ENCODE data around the gene OPA1.

DNA sequence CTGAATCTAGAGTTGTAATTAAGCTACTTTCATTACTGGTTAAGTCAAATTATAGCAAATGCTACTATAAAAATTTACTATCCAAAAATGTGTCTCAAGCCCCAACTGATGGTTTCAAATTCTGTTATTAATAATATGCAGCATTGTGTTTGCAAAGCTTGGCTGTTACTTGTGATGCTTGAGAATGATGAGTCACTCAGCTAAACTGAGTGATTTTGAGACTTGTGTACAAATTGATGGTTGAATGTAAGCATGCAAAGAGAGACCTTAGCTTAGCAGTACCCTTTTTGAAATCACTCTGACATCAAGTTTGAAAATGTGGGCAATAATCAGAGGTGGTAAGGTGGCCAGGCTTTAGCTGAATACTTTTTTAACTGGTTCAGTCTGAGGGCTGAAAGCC, 27.6 kb downstream of the OPA1 start:
- TF ChIP-seq, protein P1, sequence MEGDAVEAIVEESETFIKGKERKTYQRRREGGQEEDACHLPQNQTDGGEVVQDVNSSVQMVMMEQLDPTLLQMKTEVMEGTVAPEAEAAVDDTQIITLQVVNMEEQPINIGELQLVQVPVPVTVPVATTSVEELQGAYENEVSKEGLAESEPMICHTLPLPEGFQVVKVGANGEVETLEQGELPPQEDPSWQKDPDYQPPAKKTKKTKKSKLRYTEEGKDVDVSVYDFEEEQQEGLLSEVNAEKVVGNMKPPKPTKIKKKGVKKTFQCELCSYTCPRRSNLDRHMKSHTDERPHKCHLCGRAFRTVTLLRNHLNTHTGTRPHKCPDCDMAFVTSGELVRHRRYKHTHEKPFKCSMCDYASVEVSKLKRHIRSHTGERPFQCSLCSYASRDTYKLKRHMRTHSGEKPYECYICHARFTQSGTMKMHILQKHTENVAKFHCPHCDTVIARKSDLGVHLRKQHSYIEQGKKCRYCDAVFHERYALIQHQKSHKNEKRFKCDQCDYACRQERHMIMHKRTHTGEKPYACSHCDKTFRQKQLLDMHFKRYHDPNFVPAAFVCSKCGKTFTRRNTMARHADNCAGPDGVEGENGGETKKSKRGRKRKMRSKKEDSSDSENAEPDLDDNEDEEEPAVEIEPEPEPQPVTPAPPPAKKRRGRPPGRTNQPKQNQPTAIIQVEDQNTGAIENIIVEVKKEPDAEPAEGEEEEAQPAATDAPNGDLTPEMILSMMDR (IDR thresholded peaks at IDR 0.05), result no peak
- TF ChIP-seq ZFX (IDR thresholded peaks at IDR 0.05; ENCODE audit: borderline replicate concordance), result no peak

All from 22Rv1 (cell line).